GM12873 (cell line): ENCODE results near the gene USP20.

Experiments
- TF ChIP-seq, protein P1 (sequence below): IDR thresholded peaks from 2 replicates; pipeline ENCODE4 v1.5.1; 2012; ENCODE audit warnings: low read depth, mild to moderate bottlenecking, moderate library complexity, low read length, control low read depth; ENCODE audit not compliant: insufficient read depth; ENCODE audit errors: missing control alignments

The USP20 gene

DNA sequence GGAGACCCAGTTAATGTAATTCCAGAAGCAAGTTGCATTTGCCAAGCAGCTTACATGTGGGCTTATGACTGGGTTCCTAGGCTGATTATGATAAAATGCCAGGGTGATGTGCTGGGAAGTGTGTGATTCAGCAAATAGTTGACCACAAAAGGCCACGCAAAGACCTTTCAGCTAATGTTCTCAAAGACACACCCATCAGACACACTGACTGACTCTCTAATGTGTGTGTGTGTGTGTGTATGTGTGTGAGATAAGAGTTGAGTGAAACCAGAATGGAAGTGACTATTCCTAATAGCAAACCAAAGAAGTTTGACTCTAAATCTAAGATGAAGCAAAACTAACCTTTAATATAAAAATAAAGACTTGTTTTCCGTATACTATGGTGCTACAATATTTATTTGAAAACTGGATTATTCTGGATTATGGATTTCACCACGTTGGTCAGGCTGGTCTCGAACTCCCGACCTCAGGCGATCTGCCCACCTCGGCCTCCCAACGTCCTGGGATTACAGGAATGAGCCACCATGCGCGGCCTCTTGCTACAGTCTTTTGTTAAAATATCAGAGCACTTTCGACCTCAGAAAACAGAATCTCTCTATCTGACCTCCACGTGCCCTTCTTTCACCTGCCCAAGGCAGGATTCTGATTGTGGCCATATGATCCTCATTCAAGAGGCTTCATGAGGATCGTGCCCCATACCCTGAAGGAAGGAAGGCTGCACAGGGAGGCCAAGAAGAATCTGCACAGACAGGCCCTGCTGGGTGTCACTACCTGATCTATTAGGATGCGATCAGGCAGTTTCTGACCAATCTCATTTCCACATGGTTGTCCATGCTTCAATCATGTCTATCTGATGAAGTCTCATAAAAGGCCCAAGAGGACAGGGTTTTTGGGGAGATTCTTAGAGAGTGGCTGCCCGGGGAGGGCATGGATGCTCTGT, 75.6 kb downstream of the USP20 start:
- TF ChIP-seq, protein P1, sequence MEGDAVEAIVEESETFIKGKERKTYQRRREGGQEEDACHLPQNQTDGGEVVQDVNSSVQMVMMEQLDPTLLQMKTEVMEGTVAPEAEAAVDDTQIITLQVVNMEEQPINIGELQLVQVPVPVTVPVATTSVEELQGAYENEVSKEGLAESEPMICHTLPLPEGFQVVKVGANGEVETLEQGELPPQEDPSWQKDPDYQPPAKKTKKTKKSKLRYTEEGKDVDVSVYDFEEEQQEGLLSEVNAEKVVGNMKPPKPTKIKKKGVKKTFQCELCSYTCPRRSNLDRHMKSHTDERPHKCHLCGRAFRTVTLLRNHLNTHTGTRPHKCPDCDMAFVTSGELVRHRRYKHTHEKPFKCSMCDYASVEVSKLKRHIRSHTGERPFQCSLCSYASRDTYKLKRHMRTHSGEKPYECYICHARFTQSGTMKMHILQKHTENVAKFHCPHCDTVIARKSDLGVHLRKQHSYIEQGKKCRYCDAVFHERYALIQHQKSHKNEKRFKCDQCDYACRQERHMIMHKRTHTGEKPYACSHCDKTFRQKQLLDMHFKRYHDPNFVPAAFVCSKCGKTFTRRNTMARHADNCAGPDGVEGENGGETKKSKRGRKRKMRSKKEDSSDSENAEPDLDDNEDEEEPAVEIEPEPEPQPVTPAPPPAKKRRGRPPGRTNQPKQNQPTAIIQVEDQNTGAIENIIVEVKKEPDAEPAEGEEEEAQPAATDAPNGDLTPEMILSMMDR = no peak

DNA sequence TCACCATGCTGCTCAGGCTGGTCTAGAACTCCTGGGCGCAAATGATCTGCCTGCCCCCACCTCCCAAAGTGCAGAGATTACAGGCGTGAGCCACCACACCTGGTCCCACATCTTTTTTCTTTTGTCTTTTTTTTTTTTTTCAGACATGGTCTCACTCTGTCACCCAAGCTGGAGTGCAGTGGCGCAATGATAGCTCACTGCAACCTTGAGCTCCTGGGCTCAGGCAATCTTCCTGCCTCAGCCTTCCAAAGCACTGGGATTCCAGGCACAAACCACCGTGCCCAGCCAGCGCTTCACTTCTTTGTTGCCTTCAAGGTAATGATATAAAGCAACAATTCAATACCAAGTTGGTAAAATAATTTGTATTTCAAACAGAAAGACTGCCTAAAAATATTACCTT, 78.8 kb downstream of the USP20 start:
- TF ChIP-seq, protein P1 = no peak

DNA sequence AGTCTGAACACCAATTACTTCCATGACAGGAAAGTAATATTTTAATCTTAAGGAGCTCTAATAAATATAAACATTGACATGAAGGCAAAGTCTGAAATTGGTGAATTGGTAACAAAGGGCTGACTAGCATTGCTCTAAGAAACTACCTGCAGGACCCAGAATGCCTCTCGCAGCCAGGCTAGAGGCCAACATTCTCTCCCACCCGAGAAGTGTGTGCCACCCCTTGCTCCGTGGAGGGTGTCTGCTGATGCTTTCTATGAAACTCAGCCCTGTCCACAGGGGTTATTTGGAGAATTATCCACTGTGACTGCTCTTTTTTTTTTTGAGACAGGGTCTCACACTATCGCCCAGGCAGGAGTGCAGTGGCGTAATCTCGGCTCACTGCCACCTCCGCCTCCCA, 81.4 kb downstream of the USP20 start:
- TF ChIP-seq, protein P1 = no peak

DNA sequence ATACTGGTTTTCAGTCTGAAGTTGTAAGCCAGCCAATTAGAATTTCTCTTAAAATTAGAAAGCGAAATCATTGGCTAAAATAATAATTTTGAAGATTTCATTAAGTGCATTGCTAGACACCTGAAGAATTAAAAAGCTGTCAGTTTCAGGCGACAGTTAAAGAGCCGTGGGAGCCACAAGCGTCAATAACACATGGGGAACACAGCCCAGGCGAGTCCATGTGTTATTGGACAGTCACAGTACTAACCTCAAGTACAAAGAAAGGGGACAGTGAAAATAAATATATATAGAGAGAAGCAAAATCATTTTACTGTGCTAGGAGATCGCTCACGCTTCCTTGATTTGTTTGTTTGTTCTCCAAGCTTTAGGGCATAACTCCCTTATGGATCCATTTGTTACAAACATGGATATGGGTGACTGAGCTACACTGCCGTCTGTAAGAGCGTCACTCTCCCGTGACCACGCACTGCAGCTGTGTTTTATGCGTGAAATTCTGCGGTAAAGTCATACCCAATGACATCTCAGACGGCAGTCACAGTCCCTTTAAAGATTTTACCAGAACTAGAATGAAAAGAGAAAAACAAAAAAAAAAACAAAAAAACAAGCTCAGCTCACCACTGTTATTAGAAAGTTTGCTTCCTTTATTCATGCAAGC, 83.2 kb downstream of the USP20 start:
- TF ChIP-seq, protein P1 = no peak

DNA sequence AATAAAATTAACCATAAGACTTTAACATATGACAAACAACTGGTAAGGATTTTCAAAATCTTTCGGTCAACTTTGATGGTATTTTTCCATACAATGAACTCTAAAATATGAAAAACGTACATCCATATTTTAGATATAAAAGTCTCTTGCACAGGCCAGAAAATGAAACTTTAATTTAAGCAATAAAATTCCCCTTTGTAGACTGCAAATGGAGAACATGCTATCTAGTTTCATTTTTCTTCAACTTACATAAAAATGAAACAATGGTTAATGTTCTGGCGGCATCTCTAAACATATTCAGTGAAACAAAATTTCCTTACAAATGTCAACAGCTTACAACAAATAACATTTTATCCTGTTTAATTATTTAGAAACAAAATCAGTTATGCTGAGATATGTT, 84.0 kb downstream of the USP20 start:
- TF ChIP-seq, protein P1 = no peak

DNA sequence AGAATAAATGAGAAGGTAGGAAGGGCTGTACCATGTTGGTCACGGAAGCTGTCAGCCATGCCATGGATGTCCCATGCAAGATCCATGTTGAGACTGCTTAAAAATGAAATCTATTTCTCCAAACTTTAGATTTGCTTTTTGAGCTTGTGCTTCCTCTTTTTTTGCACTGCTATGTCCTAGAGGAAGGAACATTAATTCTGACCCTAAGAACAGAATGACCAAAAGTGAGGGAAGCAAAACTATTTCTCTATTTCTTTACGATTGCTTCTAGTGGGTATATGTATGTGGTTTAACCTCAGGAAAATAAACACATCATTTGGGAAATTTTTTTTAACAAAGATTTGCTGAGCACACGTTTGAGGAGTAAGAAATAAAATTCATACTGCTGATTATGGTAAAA, 84.6 kb downstream of the USP20 start:
- TF ChIP-seq, protein P1 = no peak

DNA sequence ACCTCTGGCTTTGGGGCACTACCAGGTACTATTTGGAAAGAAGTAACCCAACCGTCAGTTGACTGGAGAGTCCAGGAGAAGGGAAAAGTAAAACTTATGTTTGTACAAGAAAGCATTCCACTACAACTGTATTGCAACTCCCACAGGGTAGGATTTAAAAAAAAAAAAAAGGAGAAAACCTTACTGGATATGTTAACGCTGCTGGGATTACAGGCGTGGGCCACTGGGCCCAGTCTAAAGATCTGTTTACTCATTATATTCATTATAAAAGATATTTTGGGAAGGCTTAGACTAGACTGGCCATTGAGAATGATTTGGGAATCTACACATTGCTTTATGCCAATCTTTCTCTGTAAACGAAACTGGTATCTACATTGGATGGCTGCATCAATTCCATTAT, 86.6 kb downstream of the USP20 start:
- TF ChIP-seq, protein P1 = no peak
